NCI-H345 treated with DMSO at 0.1 percent for 48 hours (cell line): ENCODE measurements around the gene SRGAP3.

Experiments
- DNase-seq: peaks from one replicate; lab custom pipeline; 2025; ENCODE audit not compliant: unreplicated experiment; lab: John Stamatoyannopoulos, UW

The SRGAP3 gene

DNA sequence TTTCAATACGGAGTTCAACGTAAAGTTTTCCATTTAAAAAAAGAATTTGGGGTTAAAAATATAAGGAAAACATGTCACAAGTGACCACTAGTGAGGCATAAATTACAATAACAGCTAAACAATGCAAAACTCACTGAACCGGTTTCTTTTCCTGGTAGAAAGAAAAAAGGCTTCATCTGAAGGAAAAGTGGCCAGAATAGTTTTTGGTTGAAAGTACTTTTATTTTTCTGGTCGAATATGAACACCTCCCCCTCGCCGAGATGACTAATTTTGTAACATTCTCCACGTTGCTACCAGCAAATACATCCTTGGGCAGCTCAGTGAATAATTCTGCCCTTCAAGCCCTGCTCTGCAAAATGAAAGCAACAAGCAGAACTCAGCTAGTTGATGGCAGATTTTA is 3.9 kb upstream of the SRGAP3 start:
- DNase-seq: no peak

DNA sequence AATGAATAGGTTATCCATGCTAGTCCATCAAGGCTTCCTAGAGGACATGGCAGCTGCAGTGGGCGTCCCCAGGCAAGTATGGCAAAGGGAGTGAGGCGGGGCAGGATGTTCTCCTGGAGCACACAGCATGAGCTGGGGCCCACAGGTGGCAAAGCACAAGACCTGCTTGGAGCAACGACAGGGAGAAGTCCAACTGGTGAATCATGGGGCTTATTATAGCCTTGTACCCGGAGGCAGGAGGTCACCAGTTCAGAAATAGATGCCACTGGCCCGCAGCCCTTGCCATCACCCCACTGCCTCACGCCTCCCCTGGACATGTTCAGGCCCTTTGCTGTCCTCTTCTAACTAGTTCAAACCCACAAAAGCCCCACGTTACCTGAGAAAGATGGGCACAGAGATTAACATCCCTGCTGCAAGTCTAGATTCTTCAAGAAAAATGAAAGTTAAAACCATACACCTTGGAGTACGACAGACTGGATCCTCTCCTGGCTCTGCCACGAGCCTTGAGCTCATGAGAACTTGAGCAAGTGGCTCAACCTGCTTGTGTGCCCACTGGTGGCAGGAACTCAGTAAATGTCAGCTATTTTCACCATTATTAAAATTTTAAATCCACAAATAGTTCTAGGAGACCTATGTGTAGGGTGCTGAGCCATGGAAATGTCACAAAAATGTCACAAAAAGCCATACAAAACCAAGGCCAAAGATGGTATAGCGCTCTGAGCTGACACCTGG is 1.8 kb upstream of the SRGAP3 start:
- DNase-seq: no peak

DNA sequence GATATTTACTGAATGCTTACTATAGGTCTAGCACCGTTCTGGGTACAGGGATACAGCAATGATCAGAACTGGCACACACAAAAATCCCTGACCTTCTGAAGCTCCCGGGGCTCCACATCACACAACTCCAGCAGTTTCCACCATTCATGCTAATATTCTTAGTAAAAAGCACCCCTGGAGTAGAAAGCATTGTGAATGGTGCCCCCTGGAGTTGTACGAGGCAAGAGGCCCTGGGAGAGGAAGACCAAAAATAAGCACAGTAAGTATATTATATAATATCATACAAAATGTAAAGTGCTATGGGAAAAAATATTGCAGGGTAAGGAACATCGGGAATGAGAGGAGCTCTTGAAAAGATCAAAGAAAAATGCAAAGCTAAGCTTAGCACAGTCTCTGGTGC is 790 bp upstream of the SRGAP3 start:
- no peak for DNase-seq

DNA sequence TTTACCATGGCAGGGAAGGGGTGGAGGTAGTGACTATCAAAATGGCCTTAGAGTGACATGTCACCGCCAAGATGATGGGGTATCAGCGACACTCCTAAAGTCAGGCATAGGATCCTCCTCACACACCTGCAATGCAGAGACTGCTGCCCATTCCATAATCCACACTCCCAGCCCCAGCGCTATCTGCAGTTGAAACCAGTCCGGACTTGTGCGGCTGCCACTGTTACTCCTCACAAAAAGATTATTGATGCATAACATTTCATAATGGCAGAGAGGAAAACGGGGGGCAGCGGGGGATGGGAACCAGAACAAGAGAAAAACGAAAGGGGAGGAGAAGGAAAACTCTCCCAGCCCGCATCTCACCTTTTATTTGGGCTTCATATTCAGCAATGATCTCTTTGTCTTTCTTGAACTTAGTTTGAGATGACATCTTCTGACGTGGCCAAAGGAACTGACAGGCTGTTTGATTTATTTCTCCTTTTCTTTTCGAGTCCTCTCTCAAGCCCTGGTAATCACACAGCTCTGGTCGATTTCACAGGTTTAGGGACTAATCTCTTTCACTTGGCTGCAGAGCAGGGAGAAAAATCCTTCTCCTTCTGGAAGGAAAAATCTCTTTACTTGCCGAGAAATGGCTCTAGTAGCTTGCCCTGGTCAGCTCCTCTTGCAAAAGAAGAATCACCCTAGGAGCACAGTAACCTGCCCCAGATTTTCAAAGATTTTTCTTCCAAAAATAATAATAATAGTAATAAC is 749 bp downstream of the SRGAP3 start:
- no peak for DNase-seq

DNA sequence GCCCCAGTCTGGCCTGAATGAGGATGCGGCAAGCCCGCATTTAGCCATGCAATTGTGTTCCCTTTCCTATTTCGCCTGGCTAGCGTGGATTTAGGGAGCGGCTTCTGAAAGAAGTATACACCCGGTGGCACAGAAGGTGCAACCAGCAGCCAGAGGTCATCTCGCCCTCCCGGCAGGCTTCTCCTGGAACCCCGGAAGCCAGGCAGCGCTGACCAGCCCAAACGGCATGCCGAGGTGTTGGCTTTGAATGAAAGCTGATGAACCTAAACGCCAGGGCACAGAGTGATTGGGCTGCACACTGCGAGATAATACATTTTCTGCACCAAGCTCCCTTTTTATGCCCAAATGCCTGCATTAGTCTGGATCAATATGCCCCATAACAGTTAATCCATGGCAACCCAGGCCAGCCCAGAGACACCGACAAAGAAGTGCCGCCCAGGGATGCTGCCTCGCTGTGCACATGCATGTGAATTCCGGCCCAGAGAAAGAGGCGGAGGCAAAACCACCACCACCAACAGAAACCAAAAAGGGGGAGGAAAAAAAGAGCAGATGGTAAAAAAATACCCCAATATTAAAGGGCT is 1.4 kb downstream of the SRGAP3 start:
- DNase-seq: no peak

DNA sequence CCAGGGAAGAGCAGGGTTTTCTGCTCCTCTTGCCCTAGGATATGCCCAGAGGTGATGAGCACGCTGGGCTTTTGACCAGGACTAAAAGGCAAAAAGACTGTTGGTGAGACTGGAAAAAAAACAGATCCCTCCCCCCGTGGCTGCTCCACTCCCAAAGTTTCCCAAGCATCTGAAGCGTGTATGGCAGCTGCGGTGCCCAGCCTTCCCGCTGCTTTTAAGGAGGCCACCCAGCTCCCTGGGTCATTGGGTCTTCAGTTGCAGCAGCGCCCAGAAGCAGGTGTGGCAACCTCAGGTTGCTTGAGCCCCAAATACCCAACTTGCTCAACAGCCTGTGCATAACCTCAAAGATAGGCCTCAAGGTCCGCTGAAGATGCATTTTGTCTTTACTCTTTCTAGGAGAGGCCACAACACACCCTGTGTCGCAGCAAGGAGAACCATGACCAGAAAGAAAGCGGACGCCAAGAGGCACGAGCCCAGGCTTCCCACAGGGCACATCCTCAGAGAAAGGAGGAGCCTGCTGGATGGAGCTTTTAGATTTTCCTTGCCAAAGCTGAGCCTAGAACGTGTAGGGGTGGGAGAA is 2.0 kb downstream of the SRGAP3 start:
- no peak for DNase-seq

DNA sequence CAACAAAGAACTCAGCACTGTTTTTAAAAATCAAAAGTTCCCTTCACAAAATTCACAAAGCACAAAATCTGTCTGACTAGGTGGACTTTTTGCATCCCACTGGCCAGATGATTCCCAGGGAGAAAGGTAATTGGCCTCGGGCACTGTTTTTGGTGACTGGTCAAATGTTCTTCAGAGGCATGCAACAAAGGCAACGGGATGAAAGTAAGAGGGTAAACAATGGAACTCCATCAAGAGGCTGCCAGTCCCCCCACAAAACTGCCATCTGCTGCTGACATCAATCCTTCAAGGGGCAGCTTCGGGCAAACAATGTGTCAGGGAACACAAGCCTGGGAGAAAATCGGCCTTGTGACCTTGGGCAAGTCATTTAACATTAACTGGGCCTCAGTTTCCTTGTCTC is 3.3 kb downstream of the SRGAP3 start:
- no peak for DNase-seq

DNA sequence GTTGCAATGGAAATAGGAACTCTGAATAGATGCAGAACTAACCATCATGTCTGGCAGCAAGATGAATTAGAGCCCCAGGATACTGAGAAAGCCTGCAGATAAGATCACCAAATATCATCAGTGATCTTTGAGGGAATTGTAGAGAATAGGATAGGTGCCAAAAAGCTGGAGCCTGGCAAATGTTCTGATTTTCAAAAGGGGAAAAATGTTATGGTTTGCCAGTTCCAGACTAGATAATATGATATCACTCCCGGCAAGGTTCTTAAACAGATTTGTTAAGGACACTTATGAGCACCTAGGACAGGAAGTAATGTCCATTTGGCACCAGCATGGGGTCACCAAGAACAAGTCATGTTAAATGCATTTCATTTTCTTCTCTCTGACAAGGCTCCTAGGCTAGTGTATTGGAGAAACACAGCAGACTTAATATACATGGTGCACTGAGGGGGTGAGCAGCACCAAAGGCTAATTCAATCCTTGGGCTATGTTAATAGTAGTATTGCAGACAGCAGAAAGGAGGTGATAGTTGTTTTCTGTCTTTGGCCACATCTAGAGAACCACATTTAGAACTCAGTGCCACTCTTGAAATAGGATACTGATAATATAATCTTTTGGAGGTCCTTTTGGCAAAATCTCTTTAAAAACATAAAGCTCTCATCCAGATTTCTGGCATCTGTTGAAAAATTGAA is 4.8 kb downstream of the SRGAP3 start:
- no peak for DNase-seq

DNA sequence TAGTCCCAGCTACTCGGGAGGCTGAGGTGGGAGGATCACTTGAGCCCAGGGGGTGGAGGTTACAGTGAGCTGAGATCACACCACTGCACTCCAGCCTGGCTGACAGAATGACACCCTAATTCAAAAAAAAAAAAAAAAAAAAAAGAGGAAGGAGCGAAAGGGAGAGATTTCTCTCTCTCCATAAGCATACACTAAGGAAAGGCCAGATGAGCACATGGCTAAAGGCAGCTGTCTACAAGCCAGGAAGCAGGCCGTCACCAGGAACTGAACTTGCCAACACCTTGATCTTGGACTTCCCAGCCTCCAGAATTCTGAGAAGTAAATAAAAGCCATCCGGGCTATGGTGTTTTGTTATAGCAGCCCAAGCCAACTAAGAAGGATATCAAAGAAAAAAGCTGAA is 7.5 kb downstream of the SRGAP3 start:
- no peak for DNase-seq

DNA sequence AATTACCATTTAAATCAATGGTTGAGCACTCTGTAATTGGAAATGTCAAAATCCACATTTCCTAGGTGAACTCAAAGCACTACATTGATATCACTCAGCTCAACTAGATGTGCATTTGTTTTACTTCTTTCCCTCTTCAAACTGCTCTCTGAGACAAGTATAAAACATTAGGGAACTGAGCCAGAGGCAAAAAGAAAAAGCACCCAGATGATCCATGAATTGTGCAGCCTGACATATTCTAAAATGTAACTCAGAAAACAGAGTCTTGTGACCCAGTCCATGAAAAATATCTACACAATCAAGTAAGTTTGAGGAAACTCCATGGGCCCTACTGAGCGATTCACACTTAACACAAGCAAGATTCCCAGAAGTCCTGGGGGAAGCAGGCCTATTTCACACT is 9.8 kb downstream of the SRGAP3 start:
- no peak for DNase-seq

DNA sequence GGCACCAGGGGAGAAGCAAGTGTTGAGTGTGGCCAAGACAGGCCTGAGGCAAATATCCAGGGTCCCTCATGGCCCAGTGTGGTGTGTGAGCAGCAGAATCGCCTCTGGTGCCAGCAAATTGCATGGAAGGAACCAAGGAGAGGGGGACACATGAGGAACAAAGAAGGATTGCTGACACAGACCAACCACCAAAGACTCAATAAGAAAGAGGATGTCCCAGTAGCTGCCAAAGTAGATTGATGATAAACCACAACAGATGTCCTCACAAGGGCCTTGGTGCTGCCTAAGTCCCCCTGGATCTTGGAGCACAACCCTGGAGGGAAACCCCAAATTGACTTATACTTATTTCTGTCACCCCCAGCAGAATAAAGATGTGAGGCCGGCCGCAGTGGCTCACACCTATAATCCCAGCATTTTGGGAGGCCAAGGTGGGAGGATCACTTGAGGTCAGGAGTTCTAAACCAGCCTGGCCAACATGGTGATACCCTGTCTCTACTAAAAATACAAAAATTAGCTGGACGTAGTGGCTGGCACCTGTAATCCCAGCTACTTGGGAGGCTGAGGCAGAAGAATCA is 10.6 kb downstream of the SRGAP3 start:
- DNase-seq: no peak

DNA sequence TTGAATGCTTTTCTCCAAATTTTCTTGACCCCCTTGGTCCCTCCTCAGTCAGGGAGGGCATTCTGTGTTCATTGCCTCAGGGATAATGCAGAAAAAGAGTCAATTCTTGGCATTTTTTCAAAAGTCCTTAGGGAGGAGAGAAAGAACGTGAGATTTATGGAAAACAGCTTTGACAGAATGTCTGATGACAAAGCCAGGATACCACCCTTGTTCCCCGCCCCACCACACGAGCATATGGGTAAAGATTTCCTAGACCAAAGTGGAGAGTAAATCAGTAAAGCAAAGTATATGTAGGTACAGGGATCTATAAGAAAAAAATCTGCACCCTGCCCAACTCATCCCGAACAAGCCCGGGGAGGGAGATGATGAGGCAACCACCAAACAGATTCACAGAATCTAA is 11.2 kb downstream of the SRGAP3 start:
- no peak for DNase-seq

DNA sequence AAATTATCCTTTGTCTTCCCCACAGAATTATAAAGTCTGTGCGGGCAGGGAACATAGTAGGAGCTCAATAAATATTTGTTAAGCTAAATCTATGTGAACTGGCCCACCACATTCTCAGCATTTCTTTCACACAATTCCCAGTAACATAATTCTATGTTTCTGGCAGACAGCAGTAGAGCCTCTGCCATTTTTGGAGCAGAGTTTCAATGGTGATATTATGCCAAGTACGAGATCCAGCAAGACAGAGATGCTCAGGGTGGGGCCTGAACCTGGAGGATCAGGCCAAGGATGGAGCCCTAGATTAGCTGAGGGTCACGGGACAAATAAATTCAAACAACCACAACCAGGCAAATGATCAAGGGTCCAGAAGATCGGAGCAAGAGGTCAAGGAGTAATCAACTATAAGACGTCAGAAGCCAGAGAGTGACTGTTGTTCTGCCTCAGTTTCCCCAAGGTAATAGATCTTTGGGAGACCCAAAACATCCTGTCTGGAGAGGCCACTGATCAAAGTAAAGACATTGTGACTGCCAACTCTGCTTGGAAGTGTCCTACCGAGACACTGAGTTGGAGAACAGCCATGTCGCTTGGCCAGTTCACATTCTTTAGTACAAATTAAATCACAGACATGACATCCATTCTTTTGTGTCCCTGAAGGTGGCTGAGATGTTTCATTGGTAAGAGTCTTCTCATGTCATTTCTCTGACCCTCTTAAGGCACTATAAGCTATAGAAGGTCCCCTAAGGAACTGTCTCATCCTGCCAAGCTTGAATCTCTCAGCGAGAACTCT is 15.4 kb downstream of the SRGAP3 start:
- no peak for DNase-seq

DNA sequence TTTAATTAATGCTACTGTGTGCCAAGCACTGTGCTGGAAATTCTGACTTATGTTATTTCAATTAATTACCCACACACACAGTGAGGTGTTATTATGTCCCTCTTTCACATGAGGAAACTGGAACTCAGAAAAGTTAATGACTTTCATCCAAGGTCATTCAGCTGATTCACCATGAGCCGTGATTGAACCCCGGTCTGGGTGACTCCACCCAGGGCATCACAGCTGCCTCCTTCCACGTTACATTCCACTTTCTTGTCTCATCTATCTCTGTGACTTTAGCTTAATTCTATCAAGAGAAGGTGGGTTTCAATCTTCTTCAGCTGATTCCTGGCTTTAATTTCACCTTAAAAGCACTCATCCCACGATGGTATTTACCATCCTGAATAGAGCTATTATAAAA is 16.3 kb downstream of the SRGAP3 start:
- no peak for DNase-seq

DNA sequence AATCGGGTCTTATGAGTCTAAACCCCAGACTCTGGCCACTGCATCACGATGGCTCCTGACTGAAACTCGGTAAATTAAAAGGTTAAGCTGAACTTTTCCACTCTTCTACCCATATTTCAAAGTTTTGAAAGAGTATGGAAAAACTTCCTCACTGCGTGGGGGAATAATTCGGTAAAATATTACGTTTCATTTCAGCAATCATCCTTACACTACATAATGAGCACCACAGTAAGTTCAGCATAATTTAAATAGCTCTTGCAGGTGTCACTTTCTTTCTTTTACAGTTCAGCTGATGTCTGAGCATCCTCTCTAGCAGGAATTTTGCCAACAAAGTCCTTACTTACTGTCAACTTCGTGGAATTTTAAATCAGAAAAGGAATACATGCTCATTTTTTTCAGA is 17.5 kb downstream of the SRGAP3 start:
- no peak for DNase-seq

DNA sequence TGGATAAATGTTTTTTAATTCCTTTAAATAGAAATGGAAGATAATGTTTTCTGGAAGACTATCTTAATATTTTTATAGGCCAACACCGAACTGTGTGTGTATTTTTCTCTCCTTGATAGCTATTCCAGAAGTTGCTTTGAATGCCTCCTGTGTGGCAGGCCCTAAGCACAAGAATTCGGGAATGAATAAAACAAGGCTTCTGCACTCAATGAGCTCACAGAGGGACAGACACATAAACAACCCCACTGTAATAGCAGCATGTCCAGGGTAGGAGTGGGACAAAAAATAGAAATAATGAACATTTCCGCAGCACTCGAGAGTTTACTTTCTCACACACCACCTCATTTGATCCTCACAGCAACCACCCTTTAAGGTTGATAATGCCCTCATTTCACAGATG is 18.0 kb downstream of the SRGAP3 start:
- DNase-seq: no peak

DNA sequence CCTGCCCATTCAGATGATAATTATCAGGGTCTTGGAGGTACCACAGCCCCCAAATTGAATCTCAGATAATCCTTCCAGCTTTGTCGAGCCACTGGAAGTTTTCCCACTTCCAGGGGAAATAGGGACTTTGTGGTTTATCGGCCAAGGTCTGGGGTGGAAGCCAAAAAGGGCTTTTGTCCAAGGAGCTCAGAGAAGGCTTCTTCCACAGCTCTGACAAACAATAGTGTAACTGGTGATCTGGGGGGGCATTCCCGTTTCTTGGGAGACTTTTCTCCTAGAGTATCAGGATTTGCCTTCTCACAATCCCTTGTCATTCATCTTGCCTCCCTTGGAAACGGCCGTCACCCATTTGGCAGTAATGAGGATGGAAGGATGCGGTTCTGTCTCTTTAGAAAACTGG is 18.4 kb downstream of the SRGAP3 start:
- no peak for DNase-seq

DNA sequence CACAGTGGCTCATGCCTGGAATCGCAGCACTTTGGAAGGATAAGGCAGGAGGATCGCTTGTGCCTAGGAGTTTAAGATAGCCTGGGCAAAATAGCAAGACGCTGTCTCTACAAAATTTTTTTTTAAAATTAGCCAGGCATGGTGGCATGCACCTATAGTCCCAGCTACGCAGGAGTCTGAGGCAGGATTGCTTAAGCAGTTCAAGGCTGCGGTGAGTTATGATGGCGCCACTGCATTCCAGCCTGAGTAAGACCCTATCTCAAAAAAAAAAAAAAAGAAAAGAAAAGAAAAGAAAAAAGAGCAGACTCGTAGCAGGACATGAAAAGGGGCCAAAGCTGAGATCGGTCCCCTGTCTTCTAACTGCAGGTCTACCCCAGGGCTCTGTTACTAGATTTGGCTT is 18.9 kb downstream of the SRGAP3 start:
- no peak for DNase-seq

DNA sequence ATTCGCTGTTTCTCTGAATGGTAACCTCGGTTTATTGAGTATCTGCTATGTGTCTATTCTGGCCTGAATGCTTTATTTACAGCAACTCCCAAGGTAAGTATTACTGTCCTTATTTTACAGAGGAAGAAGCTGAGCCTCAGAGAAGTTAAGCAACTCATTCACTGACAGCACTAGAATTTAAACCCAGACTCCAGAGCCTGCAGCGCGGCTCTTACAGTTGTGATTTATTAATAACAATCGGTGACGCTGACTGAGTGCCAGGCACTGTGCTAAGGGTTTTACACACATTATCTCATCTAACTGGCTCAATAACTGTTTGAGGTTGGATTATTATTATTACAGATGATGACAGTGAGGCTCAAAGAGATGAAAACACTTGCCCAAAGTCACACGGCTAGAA is 19.6 kb downstream of the SRGAP3 start:
- no peak for DNase-seq

DNA sequence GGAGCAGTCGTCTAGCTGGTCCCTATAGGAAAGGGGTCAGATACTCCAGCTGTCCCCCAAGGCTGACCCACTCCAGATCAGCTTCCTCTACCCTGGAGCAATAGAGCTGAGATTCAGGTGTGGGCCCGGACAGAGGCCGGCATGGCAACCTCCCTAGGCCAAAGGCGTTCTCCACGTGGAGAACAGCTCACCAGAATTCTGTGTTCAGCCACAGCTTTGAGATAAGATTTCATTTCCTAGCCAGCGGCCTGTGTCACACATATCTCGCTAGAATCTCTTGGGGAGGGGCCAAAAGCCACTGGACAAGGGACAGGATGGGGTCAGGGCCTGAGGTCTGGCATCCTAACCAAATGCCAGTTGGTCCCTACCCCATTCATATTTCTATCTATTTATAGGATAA is 20.1 kb downstream of the SRGAP3 start:
- no peak for DNase-seq
